Stimulated activated CD4-positive, alpha-beta T cell treated with anti-CD3 and anti-CD28 coated beads, Interleukin-15, amount 100 ng/mL, for 1 hour (primary cell): ENCODE results near the gene MAP2K5.

Source experiments
- DNase-seq, 2 donors: peaks; one replicate each; pipeline ENCODE4 v3.0.0-alpha.2; 2020; ENCODE audit warnings: low read depth in 1 of 2, low spot score in 1 of 2

Gene MAP2K5

DNA sequence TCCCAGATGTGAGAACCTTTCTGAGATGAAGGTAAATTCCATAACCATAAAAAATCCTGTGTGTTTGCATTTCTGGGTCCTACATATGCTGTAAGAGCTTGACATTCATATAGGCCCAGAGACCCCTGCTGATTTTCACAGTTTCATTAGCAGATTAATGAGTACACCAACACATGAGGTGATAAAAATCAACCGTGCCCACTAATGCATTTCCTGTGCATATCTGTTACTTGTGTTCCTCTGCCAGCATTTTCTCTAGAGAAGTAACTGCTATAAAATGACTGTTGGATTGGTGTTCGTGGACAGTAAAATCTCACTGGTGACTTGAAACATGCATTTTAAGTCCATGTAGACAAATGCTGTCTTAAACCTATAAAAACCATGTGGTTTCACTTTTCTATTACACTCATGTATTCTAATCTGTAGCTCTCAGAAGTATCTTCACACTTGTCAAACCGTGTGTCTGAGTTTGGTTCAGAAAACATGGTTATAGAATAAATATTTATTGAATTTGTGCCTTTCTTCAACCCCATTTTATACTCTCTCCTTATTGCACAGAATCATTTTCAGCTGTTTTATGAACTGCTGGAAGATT, 14.6 kb downstream of the MAP2K5 start:
- DNase-seq: no peak

DNA sequence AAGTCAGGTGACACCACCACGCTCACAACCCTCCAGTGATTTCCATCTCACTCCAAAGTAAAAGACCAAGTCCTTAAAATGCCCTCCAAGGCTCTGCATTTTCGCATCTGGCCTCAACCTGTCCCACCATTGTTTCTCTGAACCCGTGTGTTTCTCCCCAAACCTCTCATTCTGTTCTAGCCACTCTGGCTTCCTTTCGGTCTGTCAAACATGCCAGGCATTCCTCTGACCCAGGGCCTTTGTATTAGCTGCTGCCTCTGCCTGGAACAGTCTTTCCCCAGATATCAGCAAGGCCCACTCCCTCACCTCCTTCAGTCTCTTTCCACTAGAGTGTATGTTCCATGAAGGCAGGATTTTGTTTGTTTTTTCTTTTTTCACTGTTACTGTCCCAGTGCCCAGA, 16.0 kb downstream of the MAP2K5 start:
- no peak for DNase-seq

DNA sequence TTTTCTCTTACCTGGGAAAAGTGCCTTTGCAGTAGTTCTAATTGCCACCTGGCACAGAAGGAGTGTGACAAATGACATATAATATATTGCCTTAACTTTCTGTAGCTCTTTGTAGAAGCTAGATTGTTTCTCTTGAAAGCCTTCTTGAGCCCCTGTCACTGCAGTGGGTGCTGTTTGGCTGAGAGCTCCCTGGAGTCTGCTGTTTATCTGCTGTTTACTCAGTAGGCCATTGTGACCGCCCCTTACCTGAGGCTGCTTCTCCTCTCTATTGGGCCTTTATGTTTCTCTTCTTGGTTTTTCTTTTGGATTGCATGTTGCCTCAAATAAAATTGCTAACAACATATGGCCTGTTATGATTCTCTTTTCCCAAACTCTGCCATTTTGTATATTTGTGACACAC, 16.7 kb downstream of the MAP2K5 start:
- DNase-seq: no peak

DNA sequence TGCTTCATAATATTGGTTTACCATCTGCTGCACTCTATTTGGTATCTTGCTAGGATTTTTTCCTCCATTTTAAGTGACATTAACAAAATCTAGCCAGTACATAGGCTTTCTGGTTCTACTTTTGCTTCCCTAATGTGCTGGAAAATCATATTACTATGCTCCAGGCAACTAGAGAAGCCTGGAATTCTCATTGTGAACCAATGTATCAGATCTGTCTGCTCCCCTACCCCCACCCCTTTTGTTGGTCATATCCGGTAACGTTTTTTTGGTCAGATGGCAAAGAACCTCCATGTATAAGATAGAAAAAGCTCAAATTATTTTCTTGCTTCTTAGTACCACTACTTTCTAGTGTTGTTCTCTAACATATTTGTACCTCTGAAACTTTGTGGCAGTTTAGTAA, 17.1 kb downstream of the MAP2K5 start:
- DNase-seq: no peak

DNA sequence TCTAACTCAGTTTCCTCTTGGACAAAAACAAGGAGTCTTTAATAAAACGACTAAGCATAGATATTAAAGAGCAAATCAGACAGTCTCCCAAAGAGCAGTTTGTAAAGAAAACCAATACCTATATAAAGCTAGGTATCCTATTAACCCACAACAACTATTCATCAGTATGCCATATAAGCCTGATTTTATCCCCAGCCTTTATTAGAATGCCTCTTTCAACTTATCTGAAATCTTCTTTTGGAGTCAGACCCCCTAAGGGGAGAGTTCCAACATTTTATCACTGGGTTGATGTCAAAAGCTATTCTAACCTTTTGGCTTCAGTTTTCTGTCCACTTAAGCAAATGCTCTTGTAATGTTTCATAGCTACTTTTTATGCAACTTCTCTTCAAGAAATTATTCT, 17.8 kb downstream of the MAP2K5 start:
- DNase-seq: no peak

DNA sequence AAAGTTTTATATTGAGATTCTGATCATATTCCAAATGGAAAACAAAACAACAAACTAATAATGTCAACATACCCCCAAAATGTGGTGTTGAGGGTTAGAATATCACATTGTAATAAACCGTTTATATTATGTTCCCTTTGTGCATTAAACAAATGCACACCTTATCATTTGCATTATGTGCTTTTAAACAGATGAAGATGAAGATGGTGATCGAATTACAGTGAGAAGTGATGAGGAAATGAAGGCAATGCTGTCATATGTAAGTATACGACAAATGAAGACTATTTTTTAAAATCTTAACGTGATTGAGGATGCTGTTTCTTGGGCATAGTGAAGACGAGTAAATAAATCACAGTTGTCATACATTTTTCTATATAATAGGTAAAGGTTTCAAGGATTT, 20.6 kb downstream of the MAP2K5 start:
- no peak for DNase-seq

DNA sequence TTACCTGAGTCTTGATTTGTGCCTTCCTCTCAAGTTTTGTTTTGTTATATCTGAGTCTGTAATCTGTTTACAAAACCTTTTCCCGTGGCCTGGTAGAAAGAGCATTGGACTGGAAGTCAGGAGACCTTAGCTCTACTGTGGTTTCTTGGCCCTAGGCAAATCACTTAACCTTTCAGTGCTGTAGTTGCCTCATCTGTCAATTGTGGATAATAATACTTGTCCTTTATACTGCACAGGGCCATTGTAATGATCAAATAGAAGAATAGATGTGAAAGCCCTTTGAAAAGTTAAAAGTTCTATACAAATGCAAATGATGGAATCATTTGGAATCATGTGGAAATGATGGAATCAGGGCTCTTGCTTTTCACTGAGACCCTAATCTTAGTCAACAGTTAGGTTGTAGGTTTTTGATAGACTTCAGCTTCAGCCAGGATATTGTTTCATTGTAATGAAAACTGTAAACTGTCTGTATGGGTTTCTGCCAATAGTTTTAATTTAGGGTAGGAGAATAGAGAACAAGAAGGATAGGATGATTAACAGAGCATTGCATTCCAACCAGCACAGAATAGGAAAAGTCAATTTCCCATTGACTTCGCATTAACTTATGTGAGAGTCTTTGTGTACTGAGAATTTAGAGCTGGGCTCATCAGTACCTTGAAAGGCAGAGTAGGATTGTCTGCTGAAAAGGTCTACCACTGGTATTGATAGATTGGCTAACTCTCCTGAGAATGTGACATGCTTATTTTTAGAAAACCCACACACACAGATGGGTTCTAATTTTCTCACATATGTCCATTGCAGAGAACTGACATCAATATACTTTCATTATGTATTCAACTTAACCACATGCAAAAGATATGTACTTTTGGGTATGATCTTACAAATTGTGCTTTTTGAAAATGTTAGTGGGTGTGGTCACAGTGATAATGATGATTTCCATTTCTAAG, 21.8 kb downstream of the MAP2K5 start:
- no peak for DNase-seq

DNA sequence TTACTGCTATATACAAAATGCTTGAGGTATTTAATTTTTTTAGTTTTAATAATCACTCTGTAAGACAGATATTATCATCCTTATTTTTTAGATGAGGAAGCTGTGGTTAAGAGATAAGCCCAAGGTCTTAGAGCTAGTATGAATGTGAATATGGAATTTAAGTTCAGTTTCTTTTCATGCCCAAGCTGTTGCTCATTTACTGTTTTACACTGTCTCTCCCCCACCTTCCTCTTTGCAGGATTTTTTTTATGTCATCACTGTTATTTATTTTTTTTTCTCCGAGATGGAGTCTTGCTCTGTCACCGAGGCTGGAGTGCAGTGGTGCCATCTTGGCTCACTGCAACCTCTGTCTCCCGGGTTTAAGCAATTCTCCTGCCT, 22.5 kb downstream of the MAP2K5 start:
- no peak for DNase-seq

DNA sequence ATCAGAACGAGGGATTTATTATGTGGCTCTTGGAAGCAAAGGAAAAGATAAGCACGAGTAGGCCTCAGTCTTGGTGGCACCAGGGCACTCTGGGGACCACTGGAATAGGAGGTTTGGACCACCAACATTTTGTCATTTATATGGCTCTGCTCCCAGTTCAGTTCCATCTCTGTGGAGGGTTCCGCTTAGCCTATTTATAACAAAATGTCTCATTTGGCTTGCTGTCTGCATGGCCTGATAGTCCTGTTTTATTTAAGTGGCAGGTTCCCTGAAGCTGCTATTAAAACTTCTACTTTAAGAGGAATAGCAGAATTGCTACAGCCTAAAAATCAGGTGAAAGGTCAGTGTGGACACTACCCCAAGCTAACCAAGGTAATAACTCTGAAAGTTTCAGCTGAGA, 27.2 kb downstream of the MAP2K5 start:
- DNase-seq: no peak

DNA sequence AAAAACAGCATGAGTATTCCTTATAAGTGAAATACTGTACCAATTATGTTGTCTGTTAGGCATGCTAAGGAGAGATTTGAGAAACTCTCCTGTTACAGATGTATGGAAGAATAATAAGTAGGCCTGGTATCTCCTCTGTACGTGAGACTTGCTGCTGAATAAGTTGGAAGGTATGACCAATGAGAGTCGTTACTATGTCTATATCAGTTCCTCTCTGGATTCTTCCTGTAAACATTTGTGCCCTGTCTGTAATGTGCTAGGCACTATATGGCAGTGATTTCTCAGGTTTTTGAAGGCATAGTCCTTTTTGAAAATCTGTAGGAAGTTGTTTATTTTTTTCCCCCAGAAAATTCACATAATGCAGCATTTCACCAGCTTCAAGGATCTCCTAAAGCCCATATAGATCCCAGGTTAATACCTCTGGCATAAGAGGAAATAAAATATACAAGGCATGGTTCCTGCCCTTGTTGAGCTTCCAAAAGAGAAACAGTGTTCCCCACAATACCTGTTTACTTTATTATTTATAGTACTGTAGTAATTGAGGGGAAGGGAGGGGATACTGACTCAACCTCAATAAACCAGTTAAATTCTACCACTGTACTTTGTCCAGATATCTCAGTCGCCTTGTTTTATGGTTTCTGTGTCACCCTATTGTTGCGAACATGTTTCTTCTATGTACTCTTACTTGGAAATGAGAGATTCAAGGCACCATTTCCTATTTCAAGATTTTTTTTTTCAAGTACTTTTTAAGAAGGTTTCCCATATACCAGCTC, 28.6 kb downstream of the MAP2K5 start:
- DNase-seq: no peak

DNA sequence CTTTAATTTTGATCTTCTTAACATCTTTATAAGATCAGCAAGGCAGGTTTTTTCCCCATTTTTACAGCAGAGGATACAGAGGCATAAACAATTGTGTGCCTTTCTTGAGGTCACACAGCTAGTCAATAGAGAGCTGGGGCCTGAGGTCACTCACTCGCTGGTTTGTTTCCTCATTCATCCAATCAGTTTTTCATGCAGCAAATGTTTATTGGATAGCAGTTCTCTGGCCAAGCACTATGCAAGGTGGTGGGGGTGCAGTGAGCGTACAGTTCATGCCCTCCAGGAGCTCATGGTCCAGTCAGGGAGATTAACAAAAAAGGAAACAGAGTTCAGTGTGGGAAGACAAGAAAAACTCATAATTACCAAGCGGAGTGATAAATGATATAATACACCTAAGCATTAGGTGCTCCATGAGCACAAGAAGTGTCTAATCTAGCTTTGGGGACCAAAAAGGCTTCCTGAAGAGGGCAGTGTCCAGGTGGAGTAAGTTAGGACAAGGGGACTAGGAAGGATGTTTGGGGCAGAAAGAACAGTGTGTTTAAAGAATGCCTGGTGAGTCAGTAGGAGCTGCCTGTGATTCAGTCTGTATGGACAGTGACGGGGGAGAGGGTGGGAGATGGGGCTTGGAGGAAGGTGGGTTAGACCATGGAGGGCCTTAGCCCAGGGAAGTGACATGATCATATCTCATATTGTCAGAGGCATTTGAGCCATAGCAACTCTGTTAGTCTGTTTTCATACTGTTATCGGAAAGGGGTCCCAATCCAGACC, 29.3 kb downstream of the MAP2K5 start:
- DNase-seq: no peak

DNA sequence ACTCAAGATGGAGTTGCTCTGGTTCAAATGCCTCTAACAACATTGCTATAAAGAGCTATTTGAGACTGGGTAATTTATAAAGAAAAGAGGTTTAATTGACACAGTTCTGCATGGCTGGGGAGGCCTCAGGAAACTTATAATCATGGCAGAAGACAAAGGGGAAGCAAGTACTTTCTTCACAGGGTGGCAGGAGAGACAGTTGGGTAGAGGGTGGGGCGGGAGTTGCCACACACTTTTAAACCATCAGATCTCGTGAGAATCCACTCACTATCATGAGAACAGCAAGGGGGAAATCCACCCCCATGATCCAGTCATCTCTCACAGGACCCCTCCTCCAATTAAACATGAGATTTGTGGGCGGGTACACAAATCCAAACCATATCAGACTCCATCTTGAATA, 30.7 kb downstream of the MAP2K5 start:
- DNase-seq: no peak

DNA sequence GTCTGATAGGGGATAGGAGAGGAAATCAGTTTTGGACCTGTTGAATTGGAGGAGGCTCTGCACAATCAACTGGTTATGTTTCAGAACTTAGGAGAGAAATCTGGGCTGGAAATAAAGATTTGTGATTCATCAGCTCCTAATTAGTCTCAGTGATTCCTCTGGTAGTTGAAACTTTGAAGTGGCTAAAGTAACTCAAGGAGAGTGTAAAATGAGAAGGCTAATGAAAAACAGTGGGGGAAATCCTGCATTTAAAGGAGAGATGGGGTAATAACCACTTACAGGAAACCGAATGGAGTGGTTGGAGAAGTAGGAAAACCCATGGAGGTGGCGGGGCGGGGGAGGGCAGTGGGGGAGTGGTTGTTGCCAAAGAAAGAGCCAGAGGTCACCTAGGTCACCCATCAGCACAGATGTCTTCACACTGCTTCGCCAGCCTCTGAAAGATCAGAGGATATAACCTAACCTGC, 32.6 kb downstream of the MAP2K5 start:
- no peak for DNase-seq

DNA sequence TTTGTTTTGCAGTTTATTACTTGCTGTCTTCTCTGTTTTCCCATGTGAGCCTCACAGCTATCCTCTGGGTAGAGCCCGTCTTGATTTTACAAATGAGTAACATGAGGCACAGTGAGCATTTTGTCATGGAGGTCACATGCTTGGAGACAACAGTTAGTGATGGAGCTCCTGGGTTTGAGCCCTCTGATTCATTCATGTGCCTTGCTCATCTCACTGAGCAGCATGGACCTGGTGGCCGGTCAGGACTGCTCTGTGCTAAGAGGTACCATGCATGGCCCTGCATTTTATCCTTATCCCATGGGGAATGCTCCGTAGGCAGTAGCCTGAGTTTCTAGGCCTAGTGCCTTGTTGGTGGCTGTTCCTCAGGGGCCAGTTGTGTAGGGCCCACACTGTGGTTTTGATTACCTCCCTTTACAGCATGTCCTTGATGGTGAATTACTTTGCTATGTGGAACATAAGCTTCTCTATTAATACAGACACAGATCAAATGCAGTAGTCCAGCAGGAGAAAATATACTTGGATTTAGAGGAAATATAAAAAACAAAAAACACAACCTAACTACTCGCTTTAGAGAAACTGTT, 35.6 kb downstream of the MAP2K5 start:
- no peak for DNase-seq

DNA sequence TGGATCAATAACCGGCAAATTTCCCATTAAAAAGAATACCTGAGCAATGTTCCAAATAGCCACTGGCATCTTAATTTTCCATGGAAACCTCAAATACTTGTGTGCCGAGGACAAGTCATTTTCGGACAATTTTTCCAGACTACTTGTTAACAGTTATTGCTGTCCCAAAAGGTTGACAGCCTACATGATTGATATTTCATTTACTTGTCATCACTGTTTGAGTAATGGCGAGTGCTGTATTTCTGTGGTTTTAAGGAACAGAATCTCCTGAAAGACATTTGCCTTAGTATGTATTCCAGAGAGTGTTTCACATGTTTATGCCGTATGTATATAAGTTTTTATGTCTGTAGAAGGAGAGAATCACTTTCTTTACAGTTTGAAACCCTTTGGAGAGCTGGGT, 36.7 kb downstream of the MAP2K5 start:
- DNase-seq: no peak

DNA sequence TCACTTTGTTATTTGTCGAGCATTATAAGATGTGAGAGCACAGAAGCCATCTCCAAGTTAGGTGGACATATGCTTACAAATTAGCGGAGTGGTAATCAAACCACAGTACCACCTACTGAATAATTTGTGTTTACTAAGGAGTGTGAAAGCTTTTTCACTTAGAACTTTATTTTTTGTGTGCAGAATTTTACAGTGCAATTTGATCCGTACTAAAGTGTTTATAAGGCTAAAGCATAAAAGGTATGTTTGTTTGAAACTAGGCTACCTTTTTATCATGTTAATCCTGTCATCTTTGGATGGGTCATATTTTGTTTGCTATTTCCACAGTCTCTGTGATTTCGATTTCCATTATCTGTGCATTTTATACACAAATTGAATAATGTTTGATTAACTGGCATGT, 37.5 kb downstream of the MAP2K5 start:
- DNase-seq: no peak

DNA sequence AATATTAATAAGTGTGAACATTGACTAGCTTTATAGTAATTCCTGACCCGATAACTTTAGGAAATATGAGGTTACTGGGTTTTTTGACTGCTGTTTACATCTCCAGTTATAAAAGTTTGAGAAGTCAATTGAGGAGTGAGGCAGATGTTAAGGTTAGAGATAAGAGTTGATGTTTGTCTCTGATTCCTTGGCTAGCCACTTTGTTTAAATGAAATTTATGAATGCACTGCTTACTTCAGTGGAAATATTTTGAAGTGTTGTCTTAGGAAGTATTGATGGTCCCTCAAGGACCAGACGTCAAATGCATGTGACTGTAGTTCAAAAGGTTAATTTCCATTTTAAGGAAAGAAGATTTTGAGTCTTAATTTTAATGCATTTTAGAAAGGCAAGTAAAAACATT, 41.7 kb downstream of the MAP2K5 start:
- no peak for DNase-seq

DNA sequence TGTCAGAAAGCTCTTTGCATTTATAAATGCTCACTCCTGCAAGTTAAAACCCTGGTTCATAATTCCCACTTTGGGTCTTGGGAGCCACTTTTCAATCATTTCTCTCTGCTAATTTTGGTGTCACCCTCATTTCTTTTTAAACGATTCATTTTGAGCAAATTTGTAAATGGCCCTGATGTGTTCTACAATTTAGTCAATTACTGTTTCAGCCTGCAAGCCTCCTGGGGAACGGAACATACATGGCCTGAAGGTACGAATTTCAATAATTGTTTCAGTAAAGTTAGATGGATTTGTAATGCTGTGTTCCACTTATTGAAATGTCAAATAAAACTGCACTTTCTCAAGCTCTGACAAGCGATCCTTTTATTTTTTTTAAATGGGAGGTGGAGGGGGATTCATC, 43.2 kb downstream of the MAP2K5 start:
- no peak for DNase-seq

DNA sequence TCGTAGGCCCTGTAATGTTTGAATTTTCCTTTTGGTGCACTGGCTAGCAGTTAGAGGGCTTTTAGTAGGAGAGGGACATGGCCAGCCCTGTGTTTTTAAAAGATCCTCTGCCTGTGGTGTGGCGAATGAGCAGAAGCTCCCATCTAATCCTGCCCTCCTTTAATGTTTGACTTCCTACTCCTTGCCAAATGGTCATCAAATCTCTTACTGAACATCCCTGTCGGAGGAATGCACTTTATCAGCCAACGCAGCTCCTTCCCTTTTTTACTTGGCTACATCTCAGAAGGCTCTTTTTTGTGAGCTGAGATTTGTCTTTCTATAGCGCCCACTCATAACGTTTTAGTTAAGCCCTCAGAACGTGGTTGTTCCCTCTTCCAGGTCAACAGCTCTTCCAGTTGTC, 44.8 kb downstream of the MAP2K5 start:
- DNase-seq: no peak

DNA sequence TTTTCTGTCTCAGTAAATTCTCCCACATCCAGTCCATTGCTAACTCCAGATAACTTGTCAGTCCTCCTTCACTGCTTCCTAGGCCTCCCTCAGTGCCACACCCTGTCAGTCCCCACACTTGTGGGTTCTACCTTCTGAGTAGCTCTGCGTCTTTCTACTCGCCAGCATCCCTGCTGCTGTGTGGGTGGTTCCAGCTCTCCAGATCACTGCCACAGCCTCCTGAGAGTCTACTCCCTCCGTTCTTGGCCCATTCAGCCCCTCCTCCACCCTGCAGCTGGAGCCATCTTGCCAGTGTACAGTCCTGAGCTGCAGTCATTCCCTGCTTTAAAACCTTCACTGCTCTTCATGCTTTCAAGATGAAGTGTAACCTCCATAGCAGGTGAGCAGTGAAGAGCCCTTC, 45.3 kb downstream of the MAP2K5 start:
- DNase-seq: no peak

DNA sequence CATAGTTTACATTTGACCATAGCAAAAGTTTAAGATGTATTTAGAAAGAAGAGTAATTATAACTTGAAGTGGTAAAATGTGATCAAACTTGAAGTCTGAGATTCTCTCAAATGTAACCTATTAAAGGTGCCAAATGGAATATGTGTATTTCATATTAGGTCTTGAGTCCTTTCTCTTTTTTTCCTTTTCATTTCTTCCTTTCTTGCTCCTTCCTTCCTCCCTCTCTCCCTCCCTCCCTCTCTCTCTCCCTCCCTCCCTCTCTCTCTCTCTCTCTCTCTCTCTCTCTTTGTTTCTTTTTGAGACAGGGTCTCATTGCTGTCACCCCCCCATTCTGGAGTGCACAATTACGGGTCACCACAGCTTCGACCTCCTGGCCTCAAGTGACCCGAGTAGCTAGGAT, 47.7 kb downstream of the MAP2K5 start:
- no peak for DNase-seq
